ENCODE results near the gene ANKS1B. TPM values are rescaled to one million over a fixed set of nuclear protein-coding genes. Genes with fewer than 3 reads are reported as not detected.

ANKS1B gene
- total and polyA plus RNA-seq, 2 experiments from 2014 or later: 1.8 to 1.9 TPM

GRCh38 chr12:99442758-99443157 is 542.0 kb downstream of the ANKS1B start:
- TF ChIP-seq CTCF (IDR thresholded peaks at IDR 0.05; ENCODE audit: low read depth, low read length): no peak
- Histone ChIP-seq H3K4me1 (ENCODE audit: low read depth) (no peaks in the 10 kb centered on the region), H3K9me3 (ENCODE audit: low read depth) (no peaks in the 10 kb centered on the region), H3K27ac (no peak overlapping the region), H3K36me3 (no peaks in the 10 kb centered on the region), H3K4me3 (no peak overlapping the region), H3K27me3 (no peaks in the 10 kb centered on the region)
- DNase-seq (ENCODE audit: low read depth in 1 of 2, low spot score in 1 of 2): no peak

GRCh38 chr12:99439399-99439798 is 545.3 kb downstream of the ANKS1B start:
- H3K9me3 ChIP-seq (ENCODE audit: low read depth): no peaks in the 10 kb centered on the region
- no peak overlapping the region for H3K4me3 ChIP-seq
- no peak overlapping the region for H3K27ac ChIP-seq
- H3K4me1 ChIP-seq (ENCODE audit: low read depth): no peaks in the 10 kb centered on the region
- no peak for TF ChIP-seq CTCF (IDR thresholded peaks at IDR 0.05; ENCODE audit: low read depth, low read length)
- H3K27me3 ChIP-seq: no peaks in the 10 kb centered on the region
- no peaks in the 10 kb centered on the region for H3K36me3 ChIP-seq
- DNase-seq (ENCODE audit: low read depth in 1 of 2, low spot score in 1 of 2): no peak

- Histone ChIP-seq H3K36me3 (no peaks in the 10 kb centered on the region), H3K9me3 (ENCODE audit: low read depth) (no peaks in the 10 kb centered on the region), H3K4me3 (no peak overlapping the region), H3K27ac (no peak overlapping the region), H3K4me1 (ENCODE audit: low read depth) (no peaks in the 10 kb centered on the region), H3K27me3 (no peaks in the 10 kb centered on the region)
- DNase-seq (ENCODE audit: low read depth in 1 of 2, low spot score in 1 of 2): no peak
- TF ChIP-seq CTCF (IDR thresholded peaks at IDR 0.05; ENCODE audit: low read depth, low read length): no peak
Observed at GRCh38 chr12:99436584-99436983, 548.2 kb downstream of the ANKS1B start.

- Histone ChIP-seq H3K4me3 (no peak overlapping the region), H3K36me3 (no peaks in the 10 kb centered on the region), H3K4me1 (ENCODE audit: low read depth) (no peaks in the 10 kb centered on the region), H3K27me3 (no peaks in the 10 kb centered on the region), H3K27ac (no peak overlapping the region), H3K9me3 (ENCODE audit: low read depth) (no peaks in the 10 kb centered on the region)
- TF ChIP-seq CTCF (IDR thresholded peaks at IDR 0.05; ENCODE audit: low read depth, low read length): no peak
- no peak for DNase-seq (ENCODE audit: low read depth in 1 of 2, low spot score in 1 of 2)
Observed at GRCh38 chr12:99435095-99435791, 549.5 kb downstream of the ANKS1B start.

GRCh38 chr12:99433155-99433554 is 551.6 kb downstream of the ANKS1B start:
- Histone ChIP-seq H3K4me3 (no peak overlapping the region), H3K27me3 (no peaks in the 10 kb centered on the region), H3K36me3 (no peaks in the 10 kb centered on the region), H3K4me1 (ENCODE audit: low read depth) (no peaks in the 10 kb centered on the region), H3K9me3 (ENCODE audit: low read depth) (no peaks in the 10 kb centered on the region), H3K27ac (no peak overlapping the region)
- no peak for TF ChIP-seq CTCF (IDR thresholded peaks at IDR 0.05; ENCODE audit: low read depth, low read length)
- no peak for DNase-seq (ENCODE audit: low read depth in 1 of 2, low spot score in 1 of 2)
